Glutamatergic neuron (in vitro differentiated cells): ENCODE results near the gene BUD13. TPM values are rescaled to one million over a fixed set of nuclear protein-coding genes. Genes with fewer than 3 reads are reported as not detected.

Source experiments
- DNase-seq: peaks from one replicate; pipeline ENCODE4 v3.0.0; 2022
- H3K27ac Mint-ChIP-seq: one replicate; pipeline ENCODE4 v1.8.0; 2020; ENCODE audit warnings: mild to moderate bottlenecking, mixed read lengths, inconsistent platforms; ENCODE audit not compliant: unreplicated experiment
- H3K27me3 Mint-ChIP-seq: one replicate; pipeline ENCODE4 v1.8.0; 2020; ENCODE audit warnings: mild to moderate bottlenecking, moderate library complexity, mixed read lengths, inconsistent platforms; ENCODE audit not compliant: unreplicated experiment
- H3K36me3 Mint-ChIP-seq: one replicate; pipeline ENCODE4 v1.8.0; 2020; ENCODE audit warnings: mild to moderate bottlenecking, mixed read lengths, inconsistent platforms; ENCODE audit not compliant: unreplicated experiment
- H3K4me1 Mint-ChIP-seq: one replicate; pipeline ENCODE4 v1.8.0; 2020; ENCODE audit warnings: mild to moderate bottlenecking, low read depth, mixed read lengths, inconsistent platforms; ENCODE audit not compliant: unreplicated experiment
- H3K4me3 Mint-ChIP-seq: one replicate; pipeline ENCODE4 v1.8.0; 2020; ENCODE audit warnings: mild to moderate bottlenecking, mixed read lengths, inconsistent platforms; ENCODE audit not compliant: unreplicated experiment
- H3K9me3 Mint-ChIP-seq: one replicate; pipeline ENCODE4 v1.8.0; 2020; ENCODE audit warnings: mild to moderate bottlenecking, moderate library complexity, mixed read lengths, inconsistent platforms; ENCODE audit not compliant: unreplicated experiment
- CTCF ChIP-seq: fragments of 200-600 bp; sonication (generic); IDR thresholded peaks from one replicate; pipeline ENCODE4 v1.5.0; 2021; ENCODE audit not compliant: partially characterized antibody, unreplicated experiment
- long read RNA-seq: library from polyadenylated mRNA; unstranded; transcript quantifications from one replicate; pipeline ENCODE4 v2.0.0, GENCODE V29; 2020; ENCODE audit not compliant: unreplicated experiment
- total RNA-seq: library from RNA; stranded (reverse); fragmentation: NEBNext Ultra II Directional; extraction: Animal tissue kit (Norgen Biotek cat#: 25700); gene quantifications from one replicate; pipeline ENCODE4 v1.2.1, GENCODE V29; 2021; ENCODE audit not compliant: unreplicated experiment

Gene BUD13
- total RNA-seq, result 17.0 TPM
- long read RNA-seq, transcript BUD13-201 (10 exons, 2,196 nt), result major isoform, 7 of 13 reads
- long read RNA-seq, partial matches to known transcripts, result 1 of 13 reads
- long read RNA-seq, other reads (novel, unspliced or antisense), result 5 of 13 reads

GRCh38 chr11:116772443-116773202 lies at the start of gene BUD13:
BUD13 (minus strand) TSS chr11:116772987; CDS start chr11:116772964, 23 bp downstream.
- no peak for TF ChIP-seq CTCF

GRCh38 chr11:116822575-116822974 lies 49.8 kb upstream of the BUD13 start:
- DNase-seq, result no peak
- Mint-ChIP-seq H3K27me3 (no peaks in the 10 kb centered on the region), H3K4me3 (no peak overlapping the region), H3K27ac (no peak overlapping the region), H3K4me1 (no peaks in the 10 kb centered on the region), H3K36me3 (no peaks in the 10 kb centered on the region), H3K9me3 (no peaks in the 10 kb centered on the region)
- no peak for TF ChIP-seq CTCF

More at GRCh38 chr11:116772443-116773202, at the start of gene BUD13:
- Mint-ChIP-seq H3K27ac (peak within 1 kb of the TSS; percentile 89), H3K4me3 (peak within 1 kb of the TSS; percentile 97), H3K27me3 (no peaks in the 10 kb centered on the region), H3K36me3 (no peaks in the 10 kb centered on the region), H3K4me1 (peaks cover 10% of the 10 kb centered on the region), H3K9me3 (no peaks in the 10 kb centered on the region)
- DNase-seq, result peak; percentile 97

GRCh38 chr11:116821050-116821918 lies 48.5 kb upstream of the BUD13 start:
- Mint-ChIP-seq H3K36me3 (no peaks in the 10 kb centered on the region), H3K27ac (no peak overlapping the region), H3K4me3 (no peak overlapping the region), H3K27me3 (no peaks in the 10 kb centered on the region), H3K4me1 (no peaks in the 10 kb centered on the region), H3K9me3 (no peaks in the 10 kb centered on the region)
- TF ChIP-seq CTCF, result no peak
- no peak for DNase-seq

GRCh38 chr11:116819049-116819448 lies 46.3 kb upstream of the BUD13 start:
- TF ChIP-seq CTCF, result no peak
- Mint-ChIP-seq H3K4me3 (no peak overlapping the region), H3K27me3 (no peaks in the 10 kb centered on the region), H3K36me3 (no peaks in the 10 kb centered on the region), H3K4me1 (no peaks in the 10 kb centered on the region), H3K9me3 (no peaks in the 10 kb centered on the region), H3K27ac (no peak overlapping the region)
- no peak for DNase-seq

GRCh38 chr11:116814502-116814901 lies 41.7 kb upstream of the BUD13 start:
- Mint-ChIP-seq H3K27ac (no peak overlapping the region), H3K27me3 (no peaks in the 10 kb centered on the region), H3K36me3 (no peaks in the 10 kb centered on the region), H3K4me3 (no peak overlapping the region), H3K4me1 (no peaks in the 10 kb centered on the region), H3K9me3 (no peaks in the 10 kb centered on the region)
- no peak for TF ChIP-seq CTCF
- no peak for DNase-seq
